H1 (cell line): ENCODE results near the gene SCN2B. TPM values are rescaled to one million over a fixed set of nuclear protein-coding genes. Genes with fewer than 3 reads are reported as not detected.

Experiments
- CTCF ChIA-PET: fragments of 300-600 bp; sonication (Branson Sonifier 250); formaldehyde crosslinking; loops from one replicate; lab custom pipeline; 2021; ENCODE audit not compliant: partially characterized antibody; lab: Charles Lee
- POLR2A ChIA-PET: fragments of 300-600 bp; sonication (Branson Sonifier 250); formaldehyde crosslinking; loops from one replicate; lab custom pipeline; 2021; ENCODE audit warnings: inconsistent platforms; ENCODE audit not compliant: partially characterized antibody; lab: Charles Lee
- DNase-seq, 2 experiments: peaks; one replicate each; pipeline versions ENCODE4 v3.0.0 to v3.0.0-alpha.2; 2010 to 2022; ENCODE audit warnings: low spot score in 2 of 2, low read depth in 1 of 2, mixed read lengths in 1 of 2
- FAIRE-seq: peaks from 2 replicates; lab custom pipeline; 2011; peaks lifted over from hg19 to GRCh38; lab: Jason Lieb, UNC
- H2AFZ ChIP-seq: 2 replicates; pipeline ENCODE4 v1.8.1; 2012; ENCODE audit warnings: low read length, inconsistent platforms
- H2AK5ac ChIP-seq: 2 replicates; pipeline ENCODE4 v1.6.1; 2013; ENCODE audit warnings: low read depth, low read length
- H2BK120ac ChIP-seq: replicated peaks from 2 replicates; pipeline ENCODE3; 2013; ENCODE audit warnings: low read depth, low read length, inconsistent platforms
- H2BK12ac ChIP-seq: 2 replicates; pipeline ENCODE4 v1.6.1; 2013; ENCODE audit warnings: low read depth, low read length
- H2BK15ac ChIP-seq: 2 replicates; pipeline ENCODE4 v1.6.1; 2013; ENCODE audit warnings: low read length
- H2BK20ac ChIP-seq: 2 replicates; pipeline ENCODE4 v1.6.1; 2013; ENCODE audit warnings: low read length
- H2BK5ac ChIP-seq: 2 replicates; pipeline ENCODE4 v1.6.1; 2013; ENCODE audit warnings: low read depth, low read length
- H3K14ac ChIP-seq: 2 replicates; pipeline ENCODE4 v1.6.1; 2013; ENCODE audit warnings: inconsistent platforms; ENCODE audit not compliant: insufficient read length
- H3K18ac ChIP-seq: 2 replicates; pipeline ENCODE4 v1.6.1; 2013; ENCODE audit warnings: low read length; ENCODE audit errors: extremely low read depth
- H3K23ac ChIP-seq: 2 replicates; pipeline ENCODE4 v1.6.1; 2013; ENCODE audit warnings: inconsistent platforms; ENCODE audit not compliant: insufficient read length
- H3K23me2 ChIP-seq: 2 replicates; pipeline ENCODE4 v1.6.1; 2013; ENCODE audit warnings: low read depth, low read length
- H3K27ac ChIP-seq: 2 replicates; pipeline ENCODE4 v1.6.1; 2011; ENCODE audit warnings: low read depth, low read length, inconsistent platforms
- H3K27me3 ChIP-seq, 4 experiments: replicated peaks in 1 of 4; 1 replicate in 1 of 4; 2 replicates in 3 of 4; pipeline versions ENCODE4 v1.6.1 to v1.8.1; 2011 to 2013; ENCODE audit warnings: low read length in 3 of 4, mild to moderate bottlenecking in 3 of 4, inconsistent platforms in 2 of 4, mixed read lengths in 2 of 4, moderate library complexity in 1 of 4; ENCODE audit not compliant: control insufficient read depth in 3 of 4, insufficient read depth in 3 of 4; ENCODE audit errors: extremely low read depth in 1 of 4
- H3K36me3 ChIP-seq, 4 experiments: 2 replicates each; pipeline versions ENCODE4 v1.6.1 to v1.8.1; 2011 to 2013; ENCODE audit warnings: mild to moderate bottlenecking in 4 of 4, low read length in 3 of 4, moderate library complexity in 2 of 4, control low read depth in 1 of 4, inconsistent platforms in 1 of 4; ENCODE audit not compliant: insufficient read depth in 4 of 4, control insufficient read depth in 2 of 4
- H3K4ac ChIP-seq: replicated peaks from 2 replicates; pipeline ENCODE3; 2013; ENCODE audit warnings: low read length, low read depth, mixed read lengths, inconsistent platforms; ENCODE audit not compliant: insufficient read length
- H3K4me1 ChIP-seq, 4 experiments: replicated peaks in 1 of 4; 1 replicate in 1 of 4; 2 replicates in 3 of 4; pipeline versions ENCODE4 v1.6.1 to v1.8.1; 2011 to 2013; ENCODE audit warnings: low read length in 3 of 4, inconsistent platforms in 2 of 4, mixed read lengths in 1 of 4; ENCODE audit not compliant: insufficient read depth in 4 of 4, control insufficient read depth in 3 of 4
- H3K4me2 ChIP-seq, 2 experiments: 2 replicates each; pipeline versions ENCODE4 v1.6.1 to v1.8.1; 2011 to 2013; ENCODE audit warnings: low read depth in 2 of 2, low read length in 2 of 2, control low read depth in 1 of 2, inconsistent platforms in 1 of 2, mild to moderate bottlenecking in 1 of 2; ENCODE audit not compliant: insufficient read depth in 1 of 2
- H3K4me3 ChIP-seq, 4 experiments: fragments of 200-600, 300-600 bp in 1 of 4; sonication (generic), shearing (Covaris generic), sonication (Bioruptor Twin) in 1 of 4; 2 replicates each; pipeline versions ENCODE4 v1.5.1 to v1.8.1; 2011 to 2016; ENCODE audit warnings: low read length in 4 of 4, low read depth in 3 of 4, control low read depth in 2 of 4, inconsistent platforms in 2 of 4, mild to moderate bottlenecking in 2 of 4, mixed read lengths in 1 of 4, moderate library complexity in 1 of 4; ENCODE audit not compliant: insufficient read depth in 2 of 4; ENCODE audit errors: extremely low read depth in 1 of 4
- H3K56ac ChIP-seq: replicated peaks from 2 replicates; pipeline ENCODE3; 2013; ENCODE audit warnings: low read depth, mild to moderate bottlenecking, mixed read lengths, low read length, inconsistent platforms; ENCODE audit not compliant: insufficient read length
- H3K79me1 ChIP-seq: 2 replicates; pipeline ENCODE4 v1.6.1; 2013; ENCODE audit warnings: low read depth, low read length, control low read depth
- H3K79me2 ChIP-seq, 2 experiments: 2 replicates each; pipeline versions ENCODE4 v1.6.1 to v1.8.1; 2012 to 2013; ENCODE audit warnings: low read length in 2 of 2, mild to moderate bottlenecking in 2 of 2, inconsistent platforms in 1 of 2; ENCODE audit not compliant: insufficient read depth in 2 of 2, control insufficient read depth in 1 of 2
- H3K9ac ChIP-seq, 4 experiments: replicated peaks in 1 of 4; 1 replicate in 1 of 4; 2 replicates in 3 of 4; pipeline versions ENCODE4 v1.6.1 to v1.8.1; 2011 to 2013; ENCODE audit warnings: low read depth in 3 of 4, low read length in 3 of 4, control low read depth in 2 of 4, mild to moderate bottlenecking in 2 of 4, moderate library complexity in 2 of 4, inconsistent platforms in 1 of 4; ENCODE audit errors: extremely low read depth in 1 of 4
- H3K9me3 ChIP-seq, 2 experiments: 2 replicates each; pipeline versions ENCODE4 v1.6.1 to v1.8.1; 2012 to 2013; ENCODE audit warnings: mild to moderate bottlenecking in 2 of 2, moderate library complexity in 2 of 2, control low read depth in 1 of 2, inconsistent platforms in 1 of 2, low read depth in 1 of 2, low read length in 1 of 2, mixed read lengths in 1 of 2; ENCODE audit not compliant: insufficient read depth in 2 of 2
- H4K20me1 ChIP-seq, 2 experiments: replicated peaks in 1 of 2; 2 replicates each; pipeline versions ENCODE3 to v1.8.1; 2011 to 2013; ENCODE audit warnings: inconsistent platforms in 2 of 2, low read length in 2 of 2, mild to moderate bottlenecking in 1 of 2; ENCODE audit not compliant: insufficient read depth in 2 of 2, control insufficient read depth in 1 of 2
- H4K5ac ChIP-seq: 2 replicates; pipeline ENCODE4 v1.6.1; 2013; ENCODE audit warnings: low read length, low read depth, mixed read lengths, inconsistent platforms; ENCODE audit not compliant: insufficient read length
- H4K8ac ChIP-seq: 2 replicates; pipeline ENCODE4 v1.8.0; 2013; ENCODE audit warnings: mild to moderate bottlenecking, moderate library complexity, low read length, inconsistent platforms; ENCODE audit not compliant: insufficient read depth; ENCODE audit errors: extremely low read depth
- H4K91ac ChIP-seq: replicated peaks from 2 replicates; pipeline ENCODE3; 2013; ENCODE audit warnings: low read length, mixed read lengths, inconsistent platforms; ENCODE audit not compliant: insufficient read length
- ATF3 ChIP-seq: IDR thresholded peaks from 2 replicates; pipeline ENCODE4 v1.6.1; 2011; ENCODE audit warnings: low read depth, mild to moderate bottlenecking, low read length; ENCODE audit not compliant: insufficient read depth
- CEBPB ChIP-seq: IDR thresholded peaks from 2 replicates; pipeline ENCODE4 v1.6.1; 2012; ENCODE audit warnings: low read depth, low read length
- CREB1 ChIP-seq: IDR thresholded peaks from 2 replicates; pipeline ENCODE4 v1.6.1; 2012; ENCODE audit warnings: inconsistent platforms
- POU5F1 ChIP-seq: IDR thresholded peaks from 2 replicates; pipeline ENCODE4 v1.6.1; 2011; ENCODE audit warnings: low read depth, mild to moderate bottlenecking, low read length, moderate library complexity
- RNF2 ChIP-seq: fragments of 200-900, 300-1000 bp; sonication (generic); IDR thresholded peaks from 2 replicates; pipeline ENCODE4 v1.7.1; 2016; ENCODE audit warnings: borderline replicate concordance, low read depth, mild to moderate bottlenecking, antibody characterized with exemption, low read length; ENCODE audit not compliant: poor library complexity, severe bottlenecking; ENCODE audit errors: missing control alignments
- SUZ12 ChIP-seq: fragments of 200-600 bp; sonication (generic); IDR thresholded peaks from 2 replicates; pipeline ENCODE4 v1.6.1; 2012; ENCODE audit warnings: mild to moderate bottlenecking, inconsistent platforms, low read length, moderate library complexity, mixed read lengths
- TBP ChIP-seq: IDR thresholded peaks from 2 replicates; pipeline ENCODE4 v1.6.1; 2011; ENCODE audit warnings: low read depth, low read length, improper control_type of control experiment
- TCF12 ChIP-seq: IDR thresholded peaks from 2 replicates; pipeline ENCODE4 v1.6.1; 2011; ENCODE audit warnings: low read depth, mild to moderate bottlenecking, low read length
- ZNF274 ChIP-seq: IDR thresholded peaks from 2 replicates; pipeline ENCODE4 v1.7.0; 2012; ENCODE audit warnings: low read length, borderline replicate concordance; ENCODE audit errors: extremely low read depth
- polyA plus RNA-seq, 7 experiments: library from polyadenylated mRNA; depleted of rRNA in 3 of 7; stranded (reverse) in 5 of 7; unstranded in 2 of 7; fragments of >200 nt in 5 of 7; fragments of 200-250 nt in 2 of 7; gene quantifications; 1 replicate in 5 of 7; 2 replicates in 1 of 7; 4 replicates in 1 of 7; pipeline versions ENCODE4 v1.2.1 to v1.2.3, GENCODE V29; 2011 to 2013; ENCODE audit warnings: missing spikeins in 2 of 7, mixed read lengths in 2 of 7
- total RNA-seq: library from RNA; stranded (reverse); fragmentation: NEBNext Ultra II Directional; extraction: Animal tissue kit (Norgen Biotek cat#: 25700); gene quantifications from 2 replicates; pipeline ENCODE4 v1.2.1, GENCODE V29; 2021

SCN2B gene
- total and polyA plus RNA-seq, 2 of the 8 experiments (the other 6 are each of a cell fraction or from before 2014, with no cell fraction given), result 0.14 to 0.24 TPM

GRCh38 chr11:118219244-118219643 lies 42.8 kb upstream of the SCN2B start:
- Histone ChIP-seq H3K27me3 (no peaks in the 10 kb centered on the region), H2AK5ac (no peak overlapping the region), H2BK20ac (no peak overlapping the region), H3K27ac (no peak overlapping the region), H3K9ac (no peak overlapping the region), H3K4me1 (peaks cover 0 to 3% (median 0%) of the 10 kb centered on the region in 4 experiments; a peak in 1 of 7 replicates), H4K5ac (no peak overlapping the region), H4K91ac (no peak overlapping the region), H4K20me1 (no peaks in the 10 kb centered on the region), H3K18ac (no peak overlapping the region), H2BK5ac (no peak overlapping the region), H3K79me1 (no peaks in the 10 kb centered on the region), H2BK120ac (no peak overlapping the region), H2AFZ (no peak overlapping the region), H4K8ac (no peak overlapping the region), H3K9me3 (no peaks in the 10 kb centered on the region), H3K4me3 (no peak overlapping the region), H3K4me2 (no peak overlapping the region), H3K79me2 (no peaks in the 10 kb centered on the region), H3K4ac (no peak overlapping the region), H3K23ac (no peak overlapping the region), H2BK12ac (no peak overlapping the region), H3K14ac (no peak overlapping the region), H3K23me2 (no peaks in the 10 kb centered on the region), H2BK15ac (no peak overlapping the region), H3K36me3 (no peaks in the 10 kb centered on the region), H3K56ac (no peak overlapping the region)
- FAIRE-seq (no peak), DNase-seq (no peak)
- ChIA-PET POLR2A (no interaction called here), CTCF (interaction anchor here (1.6 to 1.8 kb wide), 2 partner anchors 20 to 21 kb away, joined by 4 to 6 read pairs; no protein-coding TSS in a partner anchor)
- no peak for TF ChIP-seq ZNF274
- no peak for TF ChIP-seq SUZ12
- TF ChIP-seq RNF2, result no peak
- TF ChIP-seq CREB1, result no peak
- no peak for TF ChIP-seq TBP
- no peak for TF ChIP-seq TCF12
- TF ChIP-seq POU5F1, result no peak
- no peak for TF ChIP-seq ATF3
- no peak for TF ChIP-seq CEBPB
